ENCODE data around the gene PPM1N.

GRCh38 chr19:45460807-45461347 lies 37.4 kb upstream of the PPM1N start:
- TF ChIP-seq POLR2A (IDR thresholded peaks at IDR 0.05): no peak
- no peak for TF ChIP-seq CTCF (IDR thresholded peaks at IDR 0.05)
- no peak for TF ChIP-seq EP300 (IDR thresholded peaks at IDR 0.05)
- TF ChIP-seq POLR2AphosphoS5 (IDR thresholded peaks at IDR 0.05): no peak
